GM12874 (cell line): ENCODE measurements around the gene MCTP1.

Experiments
- TF ChIP-seq, protein P1 (sequence below): IDR thresholded peaks from 2 replicates; pipeline ENCODE4 v1.5.1; 2011; ENCODE audit warnings: low read depth, mild to moderate bottlenecking, control low read depth, low read length, moderate library complexity; ENCODE audit not compliant: insufficient read depth

MCTP1 gene

DNA sequence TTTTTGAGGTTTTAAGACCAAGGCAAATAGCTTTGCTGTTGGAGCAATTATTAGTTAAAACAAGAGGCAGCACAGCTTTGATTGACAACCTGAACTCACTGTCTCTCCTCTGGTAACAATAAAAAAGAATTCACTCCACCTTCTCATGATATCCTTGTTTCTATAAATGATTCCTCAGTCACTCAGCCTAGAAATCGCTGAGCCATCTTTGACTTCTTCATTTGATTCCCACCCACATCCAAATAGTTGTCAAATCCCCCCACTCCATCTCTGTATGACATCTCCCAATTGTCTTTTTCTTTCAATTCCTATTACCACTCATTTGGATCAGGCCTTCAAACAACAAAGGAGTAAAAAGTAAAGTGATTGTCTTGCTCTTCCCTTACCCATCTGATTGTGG lies 266.4 kb downstream of the MCTP1 start:
- TF ChIP-seq, protein P1, sequence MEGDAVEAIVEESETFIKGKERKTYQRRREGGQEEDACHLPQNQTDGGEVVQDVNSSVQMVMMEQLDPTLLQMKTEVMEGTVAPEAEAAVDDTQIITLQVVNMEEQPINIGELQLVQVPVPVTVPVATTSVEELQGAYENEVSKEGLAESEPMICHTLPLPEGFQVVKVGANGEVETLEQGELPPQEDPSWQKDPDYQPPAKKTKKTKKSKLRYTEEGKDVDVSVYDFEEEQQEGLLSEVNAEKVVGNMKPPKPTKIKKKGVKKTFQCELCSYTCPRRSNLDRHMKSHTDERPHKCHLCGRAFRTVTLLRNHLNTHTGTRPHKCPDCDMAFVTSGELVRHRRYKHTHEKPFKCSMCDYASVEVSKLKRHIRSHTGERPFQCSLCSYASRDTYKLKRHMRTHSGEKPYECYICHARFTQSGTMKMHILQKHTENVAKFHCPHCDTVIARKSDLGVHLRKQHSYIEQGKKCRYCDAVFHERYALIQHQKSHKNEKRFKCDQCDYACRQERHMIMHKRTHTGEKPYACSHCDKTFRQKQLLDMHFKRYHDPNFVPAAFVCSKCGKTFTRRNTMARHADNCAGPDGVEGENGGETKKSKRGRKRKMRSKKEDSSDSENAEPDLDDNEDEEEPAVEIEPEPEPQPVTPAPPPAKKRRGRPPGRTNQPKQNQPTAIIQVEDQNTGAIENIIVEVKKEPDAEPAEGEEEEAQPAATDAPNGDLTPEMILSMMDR, result no peak

DNA sequence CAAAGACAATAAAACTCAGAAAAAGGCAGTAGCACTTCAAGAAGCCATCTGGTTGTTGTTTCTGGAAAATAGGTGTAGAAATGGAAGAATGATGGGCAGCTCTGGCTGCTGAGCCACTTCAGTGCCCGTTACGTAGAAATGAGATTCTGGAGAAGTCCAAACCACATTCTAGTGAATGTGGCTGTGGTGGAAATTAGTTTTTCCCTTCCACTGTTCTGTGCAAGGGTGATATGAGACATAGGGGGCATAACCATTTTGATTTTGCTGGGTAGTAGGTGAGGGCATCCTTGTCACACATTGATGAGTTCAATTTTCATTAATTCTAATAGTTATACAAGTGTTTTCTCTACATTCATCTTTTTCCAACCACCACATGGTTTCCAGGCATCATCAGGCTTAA lies 275.1 kb downstream of the MCTP1 start:
- TF ChIP-seq, protein P1, result no peak

DNA sequence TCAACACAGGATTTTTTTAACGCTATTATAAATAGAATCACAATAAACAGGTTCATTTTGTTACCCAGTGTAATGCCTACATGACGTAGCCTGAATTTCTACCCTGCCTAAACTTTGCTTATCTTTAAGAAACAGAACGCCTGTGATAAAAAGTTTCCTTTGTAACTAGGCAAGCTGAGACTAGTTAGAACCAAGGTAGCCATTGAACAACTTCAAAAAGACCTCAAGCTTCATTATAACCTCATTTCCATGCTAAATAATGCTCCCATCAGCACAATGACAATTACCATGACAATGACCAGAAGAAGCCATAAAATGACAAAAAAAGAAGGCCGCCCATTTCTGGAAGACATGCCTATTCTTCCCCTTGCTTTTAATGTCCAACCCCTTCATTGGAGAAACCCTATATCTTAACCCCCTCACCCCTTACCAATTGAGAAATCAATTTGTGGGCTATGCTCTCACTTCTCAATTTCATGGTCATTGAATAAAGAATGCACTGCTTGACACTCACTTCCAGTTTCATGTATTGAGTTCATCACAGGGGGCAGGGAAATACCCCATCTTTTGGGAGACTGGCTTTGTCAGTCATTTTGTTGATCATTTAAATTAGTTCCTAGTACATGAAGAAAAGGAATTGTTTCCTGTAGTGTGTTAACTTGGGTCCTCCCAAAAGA lies 276.8 kb downstream of the MCTP1 start:
- TF ChIP-seq, protein P1, result no peak

DNA sequence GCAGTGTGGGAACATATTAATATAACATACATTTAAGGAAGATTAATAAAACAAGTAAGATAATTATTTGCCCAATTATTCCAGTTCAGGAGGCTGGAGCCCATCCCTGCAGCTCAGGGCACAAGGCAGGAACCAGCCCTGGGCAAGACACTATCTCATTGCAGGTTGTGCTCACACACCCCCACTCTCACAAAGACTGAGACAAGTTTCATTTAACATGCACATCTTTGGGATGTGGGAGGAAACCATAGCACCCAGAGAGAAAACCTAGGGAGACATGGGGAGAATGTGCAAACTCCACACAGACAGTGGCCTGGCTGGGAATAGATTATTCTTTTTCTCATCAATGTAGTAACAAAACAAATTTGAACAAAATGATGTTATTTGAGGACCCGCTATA lies 279.1 kb downstream of the MCTP1 start:
- TF ChIP-seq, protein P1, result no peak

DNA sequence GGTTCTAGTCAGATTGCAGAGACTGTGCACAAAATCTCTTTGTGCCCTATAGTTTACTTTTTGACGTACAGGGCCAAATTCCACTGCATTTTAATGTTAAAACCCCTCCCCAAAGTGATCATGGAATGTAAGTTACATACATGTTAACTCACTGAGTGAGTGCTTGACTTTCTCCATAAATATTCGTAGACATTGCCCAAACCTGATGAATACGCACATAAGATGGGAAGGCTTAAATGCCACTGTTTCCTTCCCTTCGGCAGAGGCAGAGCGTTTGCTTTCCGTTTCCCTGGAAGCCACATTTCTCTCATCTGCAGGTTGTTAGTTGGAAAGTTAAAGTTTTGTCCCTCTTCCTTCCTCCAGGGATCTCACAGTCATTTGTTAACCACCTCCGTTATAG lies 286.2 kb downstream of the MCTP1 start:
- TF ChIP-seq, protein P1, result no peak

DNA sequence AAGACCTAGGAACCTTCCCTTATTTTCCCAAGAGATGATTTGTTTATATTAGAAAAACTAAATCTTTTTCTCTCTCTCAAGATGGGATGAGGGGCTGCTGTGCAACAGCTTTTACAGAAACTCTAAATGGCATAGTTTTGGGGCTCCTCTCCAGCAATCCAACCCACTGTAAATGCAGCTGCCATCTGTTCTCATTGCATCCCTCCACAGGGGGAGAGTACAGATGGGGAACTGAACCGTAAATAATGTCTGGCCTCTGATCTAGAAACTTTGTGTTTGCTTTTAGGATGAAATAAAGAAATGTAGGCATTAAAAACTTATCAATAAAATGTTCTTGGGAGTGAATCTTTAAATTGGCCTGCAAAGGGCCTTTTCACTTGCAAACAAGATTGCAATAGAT lies 291.4 kb downstream of the MCTP1 start:
- TF ChIP-seq, protein P1, result no peak

DNA sequence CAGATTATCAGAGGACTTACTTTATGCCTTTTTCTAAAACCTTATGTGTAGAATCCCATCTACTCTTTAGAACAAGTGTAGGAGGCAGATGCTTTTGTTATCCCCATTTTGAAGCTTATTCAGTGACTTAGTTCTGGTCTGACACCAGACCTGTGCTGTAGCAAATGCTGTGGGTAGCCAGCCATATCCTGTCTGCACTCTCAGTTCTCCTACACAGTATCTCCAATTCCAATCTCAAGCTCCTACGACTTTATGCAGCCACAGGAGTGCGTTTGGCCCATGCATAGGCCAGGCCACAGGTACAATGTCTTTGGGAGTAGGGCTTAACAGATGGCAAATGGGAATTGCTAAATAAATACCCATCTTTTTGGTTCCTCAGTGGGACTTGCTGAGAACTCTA lies 292.6 kb downstream of the MCTP1 start:
- TF ChIP-seq, protein P1, result no peak
